ENCODE data around the gene YAP1.

Gene YAP1

GRCh38 chr11:102117472-102118113 lies 7.3 kb downstream of the YAP1 start:
- peak in 1 of 2 experiments; percentile 15 for DNase-seq

DNA sequence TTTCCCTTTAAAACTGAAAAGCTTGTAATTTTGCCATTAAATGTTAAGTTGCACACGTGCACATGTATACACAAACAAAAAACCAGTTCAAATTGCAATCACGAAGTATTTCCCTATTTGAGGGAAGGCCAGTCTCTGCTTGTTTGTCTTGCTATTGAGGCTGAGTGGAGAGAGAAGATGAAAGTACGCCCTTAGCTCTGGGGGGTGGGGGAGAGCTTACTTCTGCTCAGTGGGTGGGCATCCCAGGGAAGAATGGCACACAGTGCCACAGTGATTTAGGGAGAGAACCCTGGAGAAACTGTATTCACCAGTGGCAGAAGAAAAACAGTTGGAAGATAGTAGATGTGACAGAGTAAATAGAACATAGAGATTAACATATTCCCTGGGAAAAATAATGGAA lies 8.7 kb downstream of the YAP1 start:
- DNase-seq, result no peak

DNA sequence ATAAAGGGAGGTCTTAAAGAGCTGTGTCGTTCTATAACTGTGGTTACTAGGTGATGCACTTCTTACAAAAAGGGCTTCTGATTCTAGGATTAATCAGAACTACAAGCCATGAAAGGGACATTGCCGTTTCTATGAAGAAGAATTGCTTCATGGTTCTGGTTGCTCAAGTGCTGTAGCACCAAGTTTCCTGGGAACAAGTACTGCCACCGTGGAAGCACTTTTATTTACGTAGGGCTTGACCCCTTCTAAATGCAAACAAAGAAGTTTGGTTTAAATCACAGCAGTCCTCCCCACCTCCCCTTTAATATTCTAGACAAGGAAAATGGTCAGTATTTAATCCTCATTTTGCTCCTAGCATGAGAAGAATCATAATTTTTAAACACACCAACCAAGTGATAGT lies 9.8 kb downstream of the YAP1 start:
- DNase-seq, result no peak

DNA sequence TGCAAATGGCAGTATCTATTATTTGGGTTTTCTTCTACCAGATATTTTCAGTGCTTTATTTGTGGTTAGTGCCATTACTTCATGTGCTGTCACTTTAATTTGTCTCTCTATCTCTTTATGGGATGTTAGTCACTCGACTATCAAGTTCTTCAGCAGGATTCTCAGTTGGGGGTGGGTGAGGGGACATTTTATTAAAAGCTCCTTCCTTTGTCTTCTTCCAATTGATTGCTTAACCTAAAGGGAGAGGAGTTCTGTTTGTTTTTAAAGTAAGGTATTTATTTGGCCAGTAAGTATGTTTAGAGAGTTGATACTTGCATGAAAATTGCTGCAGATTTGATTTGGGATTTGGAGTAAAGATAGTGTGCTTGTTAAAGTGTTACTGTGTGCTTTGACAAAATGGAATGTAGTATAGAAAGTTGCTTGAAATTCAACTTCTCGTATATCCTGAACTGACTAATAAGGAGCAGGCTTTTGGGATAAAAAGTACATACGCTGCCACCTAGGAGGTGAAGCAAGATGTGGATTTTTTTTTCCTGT lies 10.3 kb downstream of the YAP1 start:
- DNase-seq, result no peak

DNA sequence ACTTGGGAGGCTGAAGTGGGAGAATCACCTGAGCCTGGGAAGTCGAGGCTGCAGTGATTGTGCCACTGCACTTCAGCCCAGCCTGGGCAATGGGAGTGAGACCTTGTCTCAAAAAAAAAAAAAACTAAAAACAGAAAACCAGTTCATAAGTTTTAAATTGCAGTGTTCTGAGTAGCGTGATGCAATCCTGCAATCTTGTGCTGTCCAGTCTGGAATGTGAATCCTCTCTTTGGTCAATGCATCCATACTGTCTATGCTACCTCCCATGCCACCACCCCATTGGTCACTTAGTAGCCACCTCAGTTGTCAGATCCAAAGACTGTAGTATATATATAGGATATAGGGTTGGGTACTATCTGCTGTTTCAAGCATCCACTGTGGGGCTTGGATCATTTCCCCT lies 11.1 kb downstream of the YAP1 start:
- no peak for DNase-seq

DNA sequence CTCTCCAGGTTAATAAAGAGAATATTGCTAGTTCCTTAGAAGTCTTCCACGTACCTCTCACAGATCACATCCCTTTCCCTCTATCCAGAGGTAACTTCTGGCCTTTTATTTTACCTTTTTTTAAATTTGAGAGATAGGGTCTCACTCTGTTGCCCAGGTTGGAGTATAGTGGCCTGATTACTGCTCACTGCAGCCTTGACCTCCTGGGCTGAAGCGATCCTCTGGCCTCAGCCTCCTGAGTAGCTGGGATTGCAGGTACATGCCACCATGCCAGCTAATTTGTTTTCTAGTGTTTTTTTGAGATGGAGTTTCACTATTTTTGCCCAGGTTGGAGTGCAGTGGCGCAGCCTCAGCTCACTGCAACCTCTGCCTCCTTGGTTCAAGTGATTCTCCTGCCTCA lies 24.4 kb downstream of the YAP1 start:
- DNase-seq, result no peak

DNA sequence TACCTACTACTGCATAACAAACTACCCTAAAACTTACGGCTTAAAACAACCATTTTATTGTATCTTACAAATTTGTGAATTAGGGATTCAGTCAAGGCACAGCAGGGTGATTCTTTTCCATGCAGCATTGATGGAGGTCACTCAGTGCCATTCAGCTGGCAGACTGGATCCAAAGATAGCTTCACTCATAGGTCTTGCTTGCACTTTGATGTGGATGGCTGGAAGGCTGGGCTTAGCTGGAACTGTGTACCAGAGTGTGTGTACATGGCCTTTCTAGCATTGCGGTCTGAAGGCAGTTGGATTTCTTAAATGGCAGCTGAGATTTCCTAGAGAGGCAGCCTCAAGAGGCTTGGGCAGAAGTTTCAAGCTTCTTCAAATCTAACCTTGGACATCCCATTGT lies 25.0 kb downstream of the YAP1 start:
- DNase-seq, result no peak

DNA sequence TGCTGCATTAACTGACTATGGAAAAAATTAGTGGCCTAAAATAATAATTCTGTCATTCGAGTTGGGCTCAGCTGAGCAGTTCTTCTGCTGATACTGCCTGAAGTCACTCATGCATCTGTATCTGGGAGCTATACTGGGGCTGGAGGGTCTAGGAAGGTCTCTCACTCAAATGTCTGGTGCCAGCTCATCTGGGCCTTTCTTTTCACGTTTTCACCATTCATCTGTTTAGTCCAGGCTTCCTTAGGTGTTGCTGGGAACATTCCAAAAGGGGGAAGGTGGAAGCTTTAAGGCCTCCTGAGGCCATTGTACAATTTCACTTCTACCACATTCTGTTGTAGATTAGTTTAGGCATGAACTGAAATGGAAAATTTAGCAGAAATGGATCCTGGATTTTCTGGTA lies 28.0 kb downstream of the YAP1 start:
- DNase-seq, result no peak

DNA sequence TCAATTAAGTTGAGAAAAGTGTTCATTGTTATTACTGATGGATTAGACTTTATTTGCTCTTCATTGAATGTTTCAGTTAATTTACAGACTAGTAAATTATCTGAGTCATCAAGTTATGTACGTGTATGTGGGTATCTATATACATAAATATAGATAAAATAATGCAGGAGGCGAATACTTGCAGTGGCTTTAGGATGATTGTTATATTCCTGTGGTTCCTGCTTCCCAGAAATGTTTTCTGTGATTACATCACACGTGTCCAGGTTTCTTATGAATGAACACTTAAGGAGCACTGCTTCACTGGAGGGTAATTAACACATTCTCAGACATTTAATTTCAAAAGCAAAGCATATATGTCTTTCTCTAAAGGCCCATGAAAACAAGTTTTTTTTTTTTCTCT lies 28.4 kb downstream of the YAP1 start:
- DNase-seq, result no peak

DNA sequence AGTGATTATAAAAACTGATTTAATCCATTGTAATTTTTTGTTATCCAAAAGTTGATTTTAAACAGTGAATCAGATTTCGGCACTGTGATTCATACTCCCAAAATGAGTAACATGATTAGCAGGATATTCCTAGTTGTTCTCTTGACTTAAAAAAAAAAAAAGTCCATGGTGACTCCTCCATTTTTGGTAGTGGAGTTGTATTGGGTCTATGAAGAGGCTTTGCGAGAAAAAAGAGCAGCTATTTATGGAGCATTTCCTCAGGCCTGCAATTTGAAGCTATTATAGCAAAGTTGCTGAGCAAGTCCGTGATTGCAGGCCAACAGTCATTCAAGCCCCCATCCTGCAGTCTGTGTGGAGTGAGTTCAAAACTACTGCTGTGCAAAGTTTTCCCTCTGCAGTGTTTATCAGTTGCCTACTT lies 28.8 kb downstream of the YAP1 start:
- DNase-seq, result no peak

DNA sequence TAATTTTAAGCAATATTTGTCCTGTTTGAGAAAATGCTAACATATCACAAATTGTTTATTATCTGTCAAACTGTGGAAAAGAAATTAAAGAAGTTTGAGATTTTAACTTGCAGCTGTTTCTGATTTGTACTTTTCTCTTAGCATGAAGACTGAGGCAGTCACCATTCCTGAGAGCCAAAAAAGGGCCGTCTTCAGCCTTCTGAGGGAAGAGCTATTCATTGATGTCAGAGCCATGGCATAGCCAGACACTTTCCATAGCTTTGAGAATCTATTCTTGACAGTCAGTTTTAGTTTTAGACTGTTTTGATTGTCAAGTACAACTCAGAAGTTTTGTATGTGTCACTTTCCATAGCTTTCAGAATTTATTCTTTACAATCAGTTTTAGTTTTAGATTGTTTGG lies 32.1 kb downstream of the YAP1 start:
- no peak for DNase-seq

GRCh38 chr11:102143867-102144266 lies 33.6 kb downstream of the YAP1 start:
- DNase-seq, result no peak

DNA sequence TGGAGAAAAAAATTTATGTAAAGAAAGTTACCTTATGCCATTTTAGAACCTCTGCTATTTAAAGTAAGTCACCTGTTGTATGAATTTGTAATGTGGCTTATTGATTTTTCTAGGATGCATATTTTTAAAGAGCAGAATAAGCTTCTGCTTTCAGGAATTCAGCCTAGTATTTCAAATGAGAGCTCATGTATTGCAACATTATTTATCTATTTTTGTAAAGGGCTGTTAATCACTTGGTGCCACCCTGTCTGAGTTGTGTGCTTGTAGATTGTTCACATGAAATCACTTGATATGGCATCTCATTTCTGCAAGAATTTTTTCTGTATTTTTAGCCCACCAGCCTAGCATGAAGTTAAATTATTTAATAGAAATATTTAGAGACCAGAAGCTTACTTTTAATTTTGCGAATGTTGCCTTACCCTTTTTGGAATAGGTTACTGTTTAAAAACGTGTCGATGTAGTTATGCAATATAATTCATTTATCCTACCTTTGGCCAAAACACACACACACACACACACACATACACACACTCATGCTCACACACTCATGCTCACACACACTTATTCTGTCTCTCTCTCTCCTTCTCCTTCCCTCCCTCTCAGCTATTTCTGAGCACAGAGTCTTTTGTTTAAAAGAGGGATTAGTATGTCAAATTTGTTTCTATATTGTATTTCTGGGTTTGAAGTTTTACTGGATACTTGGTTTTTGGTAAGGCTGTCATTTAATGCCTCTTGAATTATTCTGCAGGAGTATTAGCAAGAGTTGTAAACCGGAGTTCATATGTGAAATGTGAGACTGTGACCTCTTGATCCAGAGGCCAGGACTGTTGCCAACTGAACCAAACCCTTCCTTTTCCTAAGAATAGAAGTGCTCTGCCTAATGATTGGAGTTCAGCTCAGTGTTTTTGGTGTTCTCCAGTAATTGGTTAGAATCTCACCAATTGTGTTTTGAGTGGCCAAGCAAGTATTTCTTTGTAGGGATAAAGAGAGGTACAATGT lies 34.4 kb downstream of the YAP1 start:
- no peak for DNase-seq

- DNase-seq, result no peak
These were observed 36.8 kb downstream of the YAP1 start for GRCh38 chr11:102147015-102147414.

GRCh38 chr11:102147632-102148031 lies 37.4 kb downstream of the YAP1 start:
- no peak for DNase-seq

- no peak for DNase-seq
These were observed 37.8 kb downstream of the YAP1 start for GRCh38 chr11:102148059-102148458.

GRCh38 chr11:102151784-102152525 lies 41.7 kb downstream of the YAP1 start:
- no peak for DNase-seq

DNA sequence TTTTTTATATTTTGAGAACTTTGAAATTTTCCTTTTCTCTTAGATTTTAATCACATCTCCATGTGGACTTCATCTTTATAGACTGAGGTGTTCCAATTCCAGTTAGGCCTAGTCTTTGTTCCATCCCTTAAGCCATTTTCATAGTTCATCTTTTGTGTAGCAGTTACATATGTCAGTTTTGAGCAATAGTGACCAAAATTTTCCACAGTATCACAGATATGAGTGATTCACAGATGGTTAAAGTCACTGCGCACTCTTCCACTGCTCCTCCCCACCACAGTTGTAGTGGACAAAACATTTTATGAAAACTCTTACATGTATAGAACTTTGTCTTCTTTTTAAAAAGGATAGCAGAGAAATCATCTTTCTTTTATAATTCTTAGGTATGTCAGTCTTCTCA lies 42.8 kb downstream of the YAP1 start:
- no peak for DNase-seq

DNA sequence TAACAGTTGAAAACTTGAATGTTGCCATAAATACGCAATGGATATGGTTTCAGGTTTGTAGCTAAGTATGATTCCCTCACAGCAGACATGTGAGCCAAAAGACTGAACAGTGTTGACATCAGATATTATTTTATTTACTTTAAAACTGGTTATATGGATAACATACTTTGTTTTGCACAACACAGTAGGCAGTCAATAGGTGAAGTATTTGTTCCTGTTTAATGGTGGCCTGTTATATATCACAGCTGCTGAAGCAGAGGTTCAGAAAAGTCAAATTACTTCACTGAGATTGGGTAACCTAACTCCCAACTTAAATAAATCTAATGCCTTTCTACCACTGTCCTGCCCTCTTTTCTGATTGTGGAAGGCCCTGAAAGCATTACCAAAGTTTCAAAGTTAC lies 44.6 kb downstream of the YAP1 start:
- DNase-seq, result no peak

- no peak for DNase-seq
These were observed 45.4 kb downstream of the YAP1 start for GRCh38 chr11:102155676-102156075.

GRCh38 chr11:102157219-102157618 lies 47.0 kb downstream of the YAP1 start:
- DNase-seq, result no peak

DNA sequence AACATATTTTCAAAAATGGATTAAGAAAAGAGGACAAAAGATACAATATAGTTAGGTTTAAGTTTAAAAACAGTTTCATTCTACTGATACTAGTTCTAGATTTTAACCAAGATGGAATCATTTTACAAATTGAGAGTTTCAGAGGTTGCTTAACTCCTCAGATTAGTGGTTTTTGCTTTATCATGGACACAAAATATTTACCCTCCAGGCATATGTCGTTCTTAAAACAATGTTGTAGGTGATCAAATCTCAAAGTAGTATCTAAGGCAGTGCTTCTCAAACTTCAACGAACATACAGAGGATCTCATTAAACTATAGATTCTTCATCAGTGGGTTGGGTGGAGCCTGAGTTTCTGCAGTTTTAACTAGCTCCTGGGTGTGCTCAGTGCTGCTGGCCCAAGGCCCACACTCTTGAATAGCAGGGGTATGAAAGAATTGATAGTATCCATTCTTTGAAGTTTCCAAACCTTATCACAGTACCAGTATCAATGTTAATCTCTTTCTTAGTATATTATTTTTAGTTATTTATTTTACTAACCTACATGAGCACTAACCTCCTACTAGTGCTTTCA lies 48.0 kb downstream of the YAP1 start:
- DNase-seq, result no peak

DNA sequence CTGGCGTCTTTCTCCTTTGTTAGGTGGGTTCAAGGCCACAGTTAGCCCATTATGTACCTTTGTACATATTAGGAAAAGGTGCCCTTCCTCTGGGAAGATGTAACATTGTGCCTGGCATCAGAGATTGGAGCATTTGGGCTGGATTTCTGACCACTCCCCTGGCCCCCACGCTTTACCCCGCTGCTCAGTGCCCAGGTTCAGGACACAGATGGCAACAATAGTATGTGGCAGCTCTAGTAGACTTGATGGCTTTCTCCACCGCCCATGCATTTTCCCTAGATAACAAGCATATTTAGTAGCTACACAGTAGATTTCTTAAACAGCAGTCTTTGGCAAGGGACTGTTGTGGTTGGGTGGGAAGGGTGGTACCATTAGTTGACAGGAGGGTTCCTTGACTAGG lies 53.1 kb downstream of the YAP1 start:
- no peak for DNase-seq

Data from Kasumi-1 (cell line).